GM12873 (cell line): Measurements from ENCODE around the gene MAST2.

Experiments
- CTCF ChIP-seq: IDR thresholded peaks from 2 replicates; pipeline ENCODE4 v1.5.1; 2012; ENCODE audit warnings: low read depth, mild to moderate bottlenecking, moderate library complexity, low read length, control low read depth; ENCODE audit not compliant: insufficient read depth; ENCODE audit errors: missing control alignments

The MAST2 gene

GRCh38 chr1:46084553-46085451 is 281.4 kb downstream of the MAST2 start:
- TF ChIP-seq CTCF, result no peak
